Thoracic aorta endothelial cell (primary cell): ENCODE data around the gene PTPRS. TPM values are rescaled to one million over a fixed set of nuclear protein-coding genes. Genes with fewer than 3 reads are reported as not detected.

Source experiments
- total RNA-seq: library from RNA; depleted of rRNA; stranded (reverse); fragments of >200 nt; gene quantifications from 2 replicates; pipeline ENCODE4 v1.2.3, GENCODE V29; 2012

The PTPRS gene
- total RNA-seq = 20.1 and 21.9 TPM in 2 replicates

DNA sequence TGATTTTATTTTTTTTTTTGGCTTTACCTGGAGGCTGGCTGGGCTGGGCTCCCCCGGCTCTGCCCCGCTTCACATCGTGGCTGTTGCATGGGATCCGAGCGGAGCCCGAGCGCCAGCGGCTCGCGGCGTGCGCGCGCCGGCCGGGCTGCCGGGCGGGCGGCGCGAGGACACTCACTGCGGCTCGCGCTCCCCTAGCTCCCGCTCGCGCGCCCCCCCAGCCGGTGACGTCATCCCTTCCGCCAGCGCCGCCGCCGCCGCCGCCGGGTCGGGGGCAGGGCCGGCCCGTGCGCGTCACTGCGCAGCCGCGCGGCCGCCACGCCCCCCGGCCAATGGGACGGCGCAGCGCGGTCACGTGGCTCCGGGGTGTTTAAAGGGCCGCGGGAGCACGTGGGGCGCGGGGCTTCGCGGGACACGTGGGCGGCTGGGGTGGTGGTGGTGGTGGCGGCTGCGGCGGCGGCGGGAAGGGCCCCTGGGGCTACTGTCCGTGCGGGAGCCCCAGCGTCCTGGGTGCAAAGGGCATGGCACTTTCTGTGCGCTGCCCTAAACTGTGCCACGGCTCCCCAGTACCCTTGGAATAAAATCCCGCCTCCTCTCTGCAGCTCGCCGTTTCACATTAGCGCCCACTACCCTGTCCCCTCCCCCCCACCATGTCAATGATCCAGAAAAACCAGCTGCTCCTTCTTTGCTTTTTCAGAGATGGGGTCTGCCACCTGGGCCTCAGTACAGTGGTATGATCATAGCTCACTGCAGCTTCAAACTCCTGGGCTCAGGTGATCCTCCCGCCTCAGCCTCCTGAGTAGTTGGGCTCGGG is at the start of gene PTPRS:
Gene PTPRS, minus strand, starts transcription at position 176 of the 811 bp plus-strand sequence. CDS start 54,672 bp downstream, outside the sequence.

Other genes with a start within 250 kb of the PTPRS start
- not detected in 2 replicates for gene ZNRF4, start 114.6 kb upstream of the PTPRS start, total RNA-seq
- gene TINCR, start 227.1 kb upstream of the PTPRS start, total RNA-seq = not detected in 2 replicates